Uterus (tissue), 2 donors: ENCODE data around the gene SAMM50.

Source experiments
- POLR2A ChIP-seq, 2 donors: fragments of 450-650 bp; IDR thresholded peaks; one replicate each; pipeline ENCODE4 v1.6.1; 2016; ENCODE audit warnings: antibody characterized with exemption in 2 of 2, mild to moderate bottlenecking in 1 of 2, moderate library complexity in 1 of 2
- TF ChIP-seq, protein P1 (sequence below), 4 experiments: fragments of 200-600 bp in 2 of 4; fragments of 450-650 bp in 2 of 4; sonication (generic) in 2 of 4; IDR thresholded peaks; one replicate each; pipeline ENCODE4 v1.5.1; 2016 to 2019; ENCODE audit warnings: antibody characterized with exemption in 4 of 4, mild to moderate bottlenecking in 2 of 4, moderate library complexity in 1 of 4

DNA sequence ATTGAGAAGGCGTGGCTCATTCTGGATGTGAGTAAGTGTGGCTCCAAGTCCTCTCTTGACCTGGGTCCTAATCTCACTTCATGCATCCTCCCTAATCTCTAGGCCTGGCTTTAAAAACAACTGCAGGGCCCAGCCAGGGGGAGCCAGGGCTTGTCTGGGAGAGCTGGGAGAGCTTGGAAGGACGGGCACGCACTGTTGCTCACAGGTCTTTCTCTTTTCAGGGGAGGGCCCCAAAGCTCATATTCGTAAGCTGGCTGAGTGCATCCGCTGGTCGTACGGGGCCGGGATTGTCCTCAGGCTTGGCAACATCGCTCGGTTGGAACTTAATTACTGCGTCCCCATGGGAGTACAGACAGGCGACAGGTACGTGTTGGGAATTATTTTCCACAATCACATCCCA is 34.8 kb downstream of the SAMM50 start:
- TF ChIP-seq, protein P1, sequence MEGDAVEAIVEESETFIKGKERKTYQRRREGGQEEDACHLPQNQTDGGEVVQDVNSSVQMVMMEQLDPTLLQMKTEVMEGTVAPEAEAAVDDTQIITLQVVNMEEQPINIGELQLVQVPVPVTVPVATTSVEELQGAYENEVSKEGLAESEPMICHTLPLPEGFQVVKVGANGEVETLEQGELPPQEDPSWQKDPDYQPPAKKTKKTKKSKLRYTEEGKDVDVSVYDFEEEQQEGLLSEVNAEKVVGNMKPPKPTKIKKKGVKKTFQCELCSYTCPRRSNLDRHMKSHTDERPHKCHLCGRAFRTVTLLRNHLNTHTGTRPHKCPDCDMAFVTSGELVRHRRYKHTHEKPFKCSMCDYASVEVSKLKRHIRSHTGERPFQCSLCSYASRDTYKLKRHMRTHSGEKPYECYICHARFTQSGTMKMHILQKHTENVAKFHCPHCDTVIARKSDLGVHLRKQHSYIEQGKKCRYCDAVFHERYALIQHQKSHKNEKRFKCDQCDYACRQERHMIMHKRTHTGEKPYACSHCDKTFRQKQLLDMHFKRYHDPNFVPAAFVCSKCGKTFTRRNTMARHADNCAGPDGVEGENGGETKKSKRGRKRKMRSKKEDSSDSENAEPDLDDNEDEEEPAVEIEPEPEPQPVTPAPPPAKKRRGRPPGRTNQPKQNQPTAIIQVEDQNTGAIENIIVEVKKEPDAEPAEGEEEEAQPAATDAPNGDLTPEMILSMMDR (IDR thresholded peaks at IDR 0.05): no peak
- no peak for TF ChIP-seq POLR2A (IDR thresholded peaks at IDR 0.05)
